SW480 (cell line): ENCODE data around the gene ACIN1.

ENCODE experiments used
- DNase-seq: peaks from one replicate; pipeline ENCODE4 v3.0.0-alpha.2; 2016; ENCODE audit warnings: low spot score

ACIN1 gene

GRCh38 chr14:23042162-23042965 is 52.6 kb downstream of the ACIN1 start, which contains the start of gene PSMB11:
TSS of gene PSMB11 (plus strand) at chr14:23042212. CDS start at chr14:23042226, 14 bp downstream.
- DNase-seq: no peak

DNA sequence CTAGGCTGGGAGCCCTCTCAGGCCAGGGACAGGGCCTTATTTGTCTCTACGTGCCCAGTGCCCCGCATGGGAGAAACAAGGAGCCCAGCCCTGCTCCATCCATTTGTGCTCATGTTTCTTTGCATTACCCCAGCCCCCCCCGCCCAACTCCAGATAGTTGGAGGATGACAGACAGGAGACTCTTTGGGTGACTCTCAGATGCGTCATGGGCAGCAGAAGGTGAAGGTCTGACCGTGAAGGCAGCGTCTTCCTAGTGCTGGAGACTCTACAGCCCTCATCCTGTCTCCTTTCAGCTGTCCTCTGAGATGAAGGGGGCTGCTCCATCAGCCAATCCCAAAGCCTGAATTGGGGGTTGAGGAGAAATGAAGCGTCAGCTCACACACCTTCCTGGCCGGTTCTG is 53.2 kb downstream of the ACIN1 start:
- no peak for DNase-seq

GRCh38 chr14:23040100-23040499 is 54.8 kb downstream of the ACIN1 start:
- DNase-seq: no peak

- DNase-seq: no peak
Observed at GRCh38 chr14:23035303-23036144, 59.4 kb downstream of the ACIN1 start.

GRCh38 chr14:23034498-23035302 is 60.2 kb downstream of the ACIN1 start, which contains the start of gene PSMB5:
TSS of gene PSMB5 (minus strand) at chr14:23034900. CDS start at chr14:23034881, 19 bp downstream.
- DNase-seq: peak; percentile 96

DNA sequence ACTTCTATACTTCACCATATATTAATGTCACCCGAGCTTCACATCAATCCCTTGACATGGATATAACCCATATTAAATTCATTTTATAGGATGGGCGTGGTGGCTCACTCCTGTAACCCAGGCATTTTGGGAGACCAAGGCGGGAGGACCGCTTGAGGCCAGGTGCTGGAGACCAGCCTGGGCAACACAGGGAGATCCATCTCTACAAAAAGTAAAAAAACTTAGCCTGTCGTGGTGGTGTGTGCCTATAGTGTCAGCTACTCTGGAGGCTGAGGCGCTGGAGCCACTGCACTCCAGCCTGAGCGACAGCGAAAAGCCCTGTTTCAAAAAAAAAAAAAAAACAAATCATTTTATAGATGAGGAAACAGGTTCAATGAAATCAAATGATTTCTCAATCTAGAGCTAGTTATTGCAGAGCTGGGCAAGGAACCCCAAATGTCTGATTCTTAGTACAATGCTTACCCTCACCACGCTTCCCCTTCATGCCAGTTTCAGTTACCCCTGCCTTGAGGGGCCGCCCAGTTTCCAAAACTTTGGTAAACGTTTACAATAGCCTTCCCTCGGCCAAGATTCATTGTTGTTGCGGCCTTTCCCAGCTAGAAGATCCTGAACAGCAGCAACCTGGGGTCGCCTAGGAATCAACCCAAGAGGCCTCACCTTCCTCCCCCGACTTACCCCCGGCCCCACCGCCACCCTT is 61.0 kb downstream of the ACIN1 start:
- no peak for DNase-seq

- no peak for DNase-seq
Observed at GRCh38 chr14:23033251-23033727, 61.6 kb downstream of the ACIN1 start.

- DNase-seq: no peak
Observed at GRCh38 chr14:23030936-23031335, 64.0 kb downstream of the ACIN1 start.

GRCh38 chr14:23028799-23029198 is 66.1 kb downstream of the ACIN1 start:
- no peak for DNase-seq

- DNase-seq: peak; percentile 55
Observed at GRCh38 chr14:23025151-23025814, 69.7 kb downstream of the ACIN1 start.

GRCh38 chr14:23024612-23025075 is 70.3 kb downstream of the ACIN1 start:
- DNase-seq: no peak

GRCh38 chr14:23023795-23024152 is 71.2 kb downstream of the ACIN1 start:
- DNase-seq: no peak

- DNase-seq: no peak
Observed at GRCh38 chr14:23023022-23023794, 71.7 kb downstream of the ACIN1 start.

DNA sequence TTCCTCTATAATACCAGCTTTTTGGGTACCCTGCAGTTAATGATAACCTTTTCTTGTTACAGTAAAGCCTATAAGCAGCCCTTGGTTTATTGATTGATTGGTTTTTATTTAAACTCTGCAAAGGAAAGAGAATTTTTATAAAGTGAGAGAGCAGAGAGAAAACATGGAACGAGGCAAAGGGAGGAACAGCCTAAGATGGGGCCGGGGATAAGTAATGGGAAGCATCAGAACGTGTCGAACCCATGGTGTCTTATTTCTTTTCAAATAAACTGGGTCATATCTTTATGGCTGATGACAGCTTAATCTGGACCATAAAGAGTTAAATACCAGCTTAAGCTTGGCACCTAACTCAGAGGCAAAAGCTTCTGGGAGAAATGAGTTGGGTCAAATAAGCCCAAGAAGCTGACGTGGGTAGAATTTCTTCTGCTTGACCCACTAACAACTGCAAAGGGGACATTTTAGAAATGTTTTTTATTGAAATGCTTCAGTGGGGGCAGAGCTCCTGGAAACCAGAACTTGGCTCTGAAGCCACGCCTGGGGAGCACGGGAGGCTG is 73.0 kb downstream of the ACIN1 start:
- DNase-seq: no peak

DNA sequence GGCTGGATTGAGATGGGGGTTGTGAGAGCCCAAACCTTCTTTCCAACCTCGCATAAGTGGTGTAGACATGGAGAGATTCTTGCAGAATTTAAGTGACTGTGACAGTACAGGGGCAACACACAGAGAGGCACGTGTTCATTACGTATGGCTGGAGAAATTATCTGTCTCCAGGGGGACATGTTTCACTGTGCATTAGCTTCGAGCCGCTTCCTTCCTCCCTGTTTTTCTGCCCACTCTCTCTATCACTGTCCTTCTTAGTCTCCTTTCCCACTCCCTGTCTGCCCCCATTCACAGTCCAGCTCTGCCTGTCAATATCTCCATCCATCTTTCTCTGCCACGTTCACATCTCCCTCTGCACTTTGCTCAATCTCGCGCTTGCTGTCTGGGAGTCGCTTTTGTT is 73.5 kb downstream of the ACIN1 start:
- DNase-seq: no peak

- DNase-seq: no peak
Observed at GRCh38 chr14:23020143-23021128, 74.5 kb downstream of the ACIN1 start.

- DNase-seq: no peak
Observed at GRCh38 chr14:23018107-23018506, 76.8 kb downstream of the ACIN1 start.

- no peak for DNase-seq
Observed at GRCh38 chr14:23017091-23017490, 77.8 kb downstream of the ACIN1 start.
